NCI-H82 treated with DMSO at 0.1 percent for 48 hours (cell line): Measurements from ENCODE around the gene COQ4.
"Not testable (repeated sequence)": the region's sequence is repeated elsewhere in the genome, so short reads cannot be mapped to it uniquely, and the experiment has no call there.

ENCODE experiments used
- DNase-seq: peaks from one replicate; lab custom pipeline; 2025; ENCODE audit not compliant: unreplicated experiment; lab: John Stamatoyannopoulos, UW

Gene COQ4

DNA sequence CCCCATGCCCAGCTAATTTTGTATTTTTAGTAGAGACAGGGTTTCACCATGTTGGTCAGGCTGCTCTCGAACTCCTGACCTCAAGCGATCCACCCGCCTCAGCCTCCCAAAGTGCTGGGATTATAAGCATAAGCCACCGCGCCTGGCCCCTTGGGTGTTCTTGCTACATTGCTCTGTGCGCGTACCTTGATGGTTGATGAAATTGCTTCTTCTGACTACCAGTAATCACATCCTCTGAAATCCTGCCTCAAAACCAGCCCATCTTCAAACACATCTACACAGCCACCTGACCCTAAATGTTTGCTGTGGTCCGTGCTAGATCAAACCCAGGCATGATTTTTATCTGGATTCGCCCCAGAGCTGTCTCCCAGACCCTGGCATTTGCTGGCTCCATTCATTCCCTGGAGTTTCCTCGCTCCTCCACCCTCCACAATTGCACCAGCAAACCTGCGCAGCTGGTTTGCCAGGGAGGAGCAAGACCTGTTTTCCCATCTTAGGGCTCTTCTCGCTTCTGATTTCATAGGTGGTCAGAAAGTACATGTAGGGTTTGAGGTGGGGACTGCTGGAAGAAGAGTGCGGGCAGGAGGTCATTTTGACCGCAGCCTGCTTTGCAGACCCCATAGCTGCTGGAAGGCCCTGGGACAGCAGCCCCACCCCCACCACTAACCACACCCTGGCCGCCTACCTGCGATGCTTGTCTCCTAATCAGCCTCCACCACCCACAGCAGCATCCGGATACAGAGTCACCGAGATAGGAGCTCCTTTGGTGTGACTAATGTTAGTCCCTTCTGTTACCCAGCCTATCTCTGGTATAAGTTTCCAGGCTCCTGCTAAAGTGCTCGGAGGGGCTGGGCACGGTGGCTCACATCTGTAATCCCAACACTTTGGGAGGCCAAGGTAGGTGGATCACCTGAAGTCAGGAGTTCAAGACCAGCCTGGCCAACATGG lies 23.8 kb upstream of the COQ4 start:
- no peak for DNase-seq

DNA sequence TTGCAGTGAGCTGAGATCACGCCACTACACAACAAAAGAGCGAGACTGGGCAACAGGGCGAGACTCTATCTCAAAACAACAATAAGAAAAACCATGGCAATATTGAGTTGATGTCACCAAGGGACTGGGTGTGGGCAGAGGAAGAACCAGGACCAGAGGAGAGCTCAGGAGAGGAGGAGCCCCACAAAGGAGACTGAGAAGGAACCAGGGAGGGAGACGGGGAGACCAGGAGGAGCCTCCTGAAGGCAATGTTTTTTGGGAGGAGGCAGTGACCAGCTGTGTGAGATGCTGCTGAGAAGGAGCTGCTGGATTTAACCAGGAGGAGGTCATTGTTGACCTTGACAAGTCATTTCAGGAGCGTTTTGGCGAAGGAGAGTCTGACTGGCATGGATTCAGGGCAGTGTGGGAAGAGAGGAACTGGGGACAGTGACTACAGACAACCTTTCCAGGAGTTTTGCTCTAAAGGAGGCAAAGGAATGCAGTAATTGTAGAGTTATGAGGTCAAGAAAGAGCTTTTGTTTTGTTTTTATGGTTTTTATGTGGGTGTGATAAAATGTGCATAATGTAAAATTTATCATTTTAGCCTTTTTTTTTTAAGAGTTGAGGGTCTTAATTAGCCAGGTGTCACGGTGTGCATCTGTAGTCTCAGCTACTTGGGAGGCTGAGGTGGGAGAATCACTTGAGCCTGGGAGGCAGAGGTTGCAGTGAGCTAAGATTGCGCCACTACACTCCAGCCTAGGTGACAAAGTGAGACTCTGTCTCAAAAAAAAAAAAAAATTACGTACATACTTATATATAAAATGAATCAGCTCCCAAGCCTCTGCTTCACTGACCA lies 18.3 kb upstream of the COQ4 start:
- no peak for DNase-seq

DNA sequence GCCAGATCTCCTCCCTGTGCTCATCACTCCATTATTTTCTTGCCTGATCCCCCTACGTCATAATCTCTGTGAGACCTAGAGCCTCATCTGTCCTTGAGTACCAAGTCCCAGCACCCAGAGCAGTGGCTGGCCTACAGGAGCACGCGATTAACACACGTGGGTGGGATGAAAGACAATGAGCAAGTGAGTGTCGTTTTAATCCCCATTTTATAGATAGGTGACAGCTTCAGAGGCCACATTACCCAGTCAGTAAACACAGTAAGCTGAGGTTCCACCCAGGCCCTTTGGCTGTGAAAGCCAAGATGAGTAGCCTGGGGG lies 17.7 kb upstream of the COQ4 start:
- DNase-seq, result peak; percentile 95

DNA sequence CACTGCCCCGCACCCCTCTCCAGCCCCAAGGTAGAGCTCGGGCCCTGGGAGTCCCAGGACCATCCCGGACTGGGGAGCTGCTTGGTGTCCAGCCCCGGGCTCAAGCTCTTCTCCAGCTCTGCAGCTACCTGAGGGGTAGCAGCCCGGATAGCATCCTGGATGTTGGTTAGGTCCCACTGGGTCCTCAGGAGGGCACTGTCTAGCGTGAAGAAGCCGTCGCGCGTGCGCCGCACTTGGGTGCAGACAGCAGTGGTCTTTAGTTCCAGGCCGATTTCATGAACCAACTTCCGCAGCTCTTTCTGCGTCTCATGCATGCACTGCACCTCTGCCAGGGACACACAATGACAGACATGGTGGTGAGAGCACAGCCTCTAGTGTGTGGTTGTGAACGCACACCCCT lies 13.1 kb upstream of the COQ4 start:
- DNase-seq, result no peak

DNA sequence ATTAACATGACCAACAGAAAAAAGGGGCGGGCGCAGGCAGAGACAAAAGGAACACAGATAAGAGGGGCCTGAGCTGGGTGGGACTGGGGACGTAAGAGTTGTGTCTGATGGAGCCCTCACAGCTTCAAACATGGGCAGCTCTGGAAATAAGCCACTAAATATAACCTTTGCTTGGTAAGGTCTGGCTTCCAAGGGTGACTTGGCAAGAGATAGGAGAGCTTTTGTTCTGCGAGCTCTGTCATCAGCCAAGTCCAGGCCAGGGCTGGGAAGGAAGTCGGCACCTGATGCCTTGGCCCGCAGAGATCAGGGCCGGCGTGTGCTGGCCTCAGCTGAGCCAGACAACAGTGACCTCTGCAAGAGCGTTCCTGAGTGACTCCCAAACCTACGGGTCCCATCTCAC lies 12.2 kb upstream of the COQ4 start:
- no peak for DNase-seq

DNA sequence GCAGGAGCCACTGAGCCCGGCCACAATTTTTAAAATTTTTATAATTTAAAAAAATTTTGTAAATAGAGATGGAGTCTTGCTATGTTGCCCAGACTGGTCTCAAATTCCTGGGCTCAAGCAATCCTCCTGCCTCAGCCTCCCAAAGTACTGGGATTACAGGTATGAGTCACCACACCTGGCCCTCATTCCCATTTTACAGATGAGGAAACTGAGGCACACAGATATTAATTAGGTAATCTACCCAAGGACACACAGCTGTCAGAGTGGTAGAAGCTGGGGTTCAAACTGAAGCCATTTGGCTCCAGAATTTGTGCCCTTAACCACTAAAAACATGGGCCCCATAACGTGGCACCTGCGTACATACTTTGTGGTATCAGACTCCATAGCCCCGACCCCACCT lies 7.9 kb upstream of the COQ4 start:
- no peak for DNase-seq

DNA sequence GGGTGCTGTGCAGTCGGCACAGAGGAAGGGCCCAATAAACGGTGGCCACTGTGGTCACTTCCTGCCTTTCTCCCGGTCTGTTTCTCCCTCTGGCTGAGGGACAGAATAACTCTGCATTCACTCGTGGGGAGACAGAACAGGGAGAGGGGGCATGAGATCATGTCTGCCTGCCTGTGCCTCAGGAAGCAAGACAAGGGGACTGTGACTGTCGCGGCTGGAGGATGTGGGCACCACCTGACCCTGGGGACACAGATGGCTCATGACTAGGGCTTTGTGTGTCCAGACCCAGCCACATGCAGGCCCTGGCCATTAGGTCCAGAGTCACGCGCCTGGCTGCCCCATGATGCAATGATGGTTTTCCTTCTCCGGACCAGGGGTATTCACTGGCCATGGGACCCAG lies 6.2 kb upstream of the COQ4 start:
- DNase-seq, result no peak

DNA sequence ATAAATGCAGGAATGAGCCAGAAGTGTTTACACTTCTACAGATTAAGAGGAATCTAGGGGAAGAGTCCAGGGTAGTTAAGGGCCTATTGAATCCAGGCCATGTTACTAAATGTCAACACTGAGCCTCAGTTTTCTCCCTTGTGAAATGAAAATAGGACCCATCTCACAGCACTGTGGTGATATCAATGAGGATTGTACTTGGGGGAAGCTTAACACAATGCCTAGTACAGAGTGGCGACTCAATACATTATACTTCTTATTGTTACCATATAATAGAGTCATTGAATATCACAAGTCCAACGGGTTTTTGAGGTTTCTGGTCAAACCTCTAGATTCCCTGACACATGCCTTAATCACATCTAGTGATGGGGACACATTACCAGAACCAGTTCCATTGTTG lies 5.0 kb upstream of the COQ4 start:
- DNase-seq, result no peak

DNA sequence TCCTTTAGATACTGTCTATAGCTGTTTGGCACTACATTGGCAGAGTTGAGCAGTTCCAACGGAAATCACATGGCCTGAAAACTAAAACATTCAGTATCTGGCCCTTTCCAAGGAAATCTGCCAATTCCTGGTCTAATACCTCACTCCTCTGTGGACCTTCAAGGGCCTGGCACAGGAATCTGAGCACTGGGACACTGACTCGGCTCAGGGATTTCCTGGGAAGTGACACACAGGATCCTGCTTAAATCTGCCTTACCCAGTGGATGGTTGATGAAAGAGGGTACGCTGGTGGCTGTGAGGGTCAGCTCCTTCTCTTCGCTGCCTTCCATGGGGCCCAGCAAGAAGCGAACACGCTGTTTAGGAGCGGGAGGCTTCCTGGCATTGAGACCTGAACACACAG lies 1.3 kb upstream of the COQ4 start:
- DNase-seq, result no peak

DNA sequence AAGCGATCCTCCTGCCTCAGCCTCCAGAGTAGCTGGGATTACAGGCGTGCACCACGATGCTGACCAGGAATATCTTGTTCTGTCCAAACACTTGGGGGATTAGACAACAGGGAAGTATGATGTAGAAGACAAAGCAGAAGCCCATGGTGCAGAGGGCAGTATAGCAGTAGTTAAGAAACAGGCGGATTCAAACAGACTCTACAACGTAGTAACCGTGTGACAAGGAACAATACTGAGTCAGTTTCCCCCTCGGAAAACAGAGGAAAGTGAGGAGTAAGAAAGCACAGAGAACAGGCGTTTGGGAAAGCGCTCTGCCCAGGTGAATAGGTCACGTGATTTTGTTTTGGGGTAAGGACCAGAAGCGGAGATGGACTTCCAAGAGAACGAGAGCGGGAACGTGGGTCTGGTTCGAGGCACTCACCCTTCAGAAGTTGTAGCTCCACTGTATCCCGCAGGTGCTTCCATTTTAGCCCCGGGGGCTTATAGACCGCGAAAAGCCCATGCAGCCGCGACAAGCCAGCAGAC lies 698 bp upstream of the COQ4 start:
- peak; percentile 70 for DNase-seq

DNA sequence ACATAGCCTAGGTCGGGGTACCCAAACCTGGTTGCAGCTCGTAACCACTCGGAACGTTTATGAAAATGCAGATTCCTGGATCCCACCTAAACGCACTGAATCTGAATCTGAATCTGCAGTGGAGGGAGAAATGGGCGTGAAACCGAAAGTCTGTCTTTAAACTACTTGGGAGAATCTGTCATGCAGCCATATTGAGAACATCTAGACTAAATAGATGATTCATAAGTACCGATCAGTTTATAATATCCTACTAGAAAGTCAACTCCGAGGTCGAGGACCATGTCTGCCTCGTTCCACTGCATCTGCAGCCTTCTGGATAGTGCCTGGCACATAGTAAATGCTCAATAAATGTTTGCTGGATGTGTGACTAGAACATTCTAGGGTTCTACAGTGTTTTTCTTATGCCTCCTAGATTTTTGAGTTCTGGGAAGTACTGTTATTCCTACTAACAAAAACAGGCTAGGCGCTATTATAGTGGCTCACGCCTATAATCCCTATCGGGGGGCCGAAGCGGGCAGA lies 632 bp downstream of the COQ4 start:
- no peak for DNase-seq

DNA sequence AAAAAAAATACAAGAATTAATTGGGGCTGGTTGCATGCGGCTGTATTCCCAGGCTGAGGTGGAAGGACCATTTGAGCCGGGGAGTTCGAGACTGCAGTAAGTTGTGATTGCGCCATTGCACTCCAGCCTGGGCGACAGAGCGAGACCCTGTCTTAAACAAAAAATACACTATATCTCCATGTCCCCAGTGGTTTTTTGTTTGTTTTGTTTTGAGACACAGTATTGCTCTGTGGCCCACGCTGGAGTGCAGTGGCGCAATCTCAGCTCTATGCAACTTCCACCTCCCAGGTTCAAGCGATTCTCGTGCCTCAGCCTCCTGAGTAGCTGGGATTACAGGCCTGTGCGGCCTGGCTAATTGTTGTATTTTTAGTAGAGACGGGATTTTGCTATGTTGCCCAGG lies 1.2 kb downstream of the COQ4 start:
- no peak for DNase-seq

DNA sequence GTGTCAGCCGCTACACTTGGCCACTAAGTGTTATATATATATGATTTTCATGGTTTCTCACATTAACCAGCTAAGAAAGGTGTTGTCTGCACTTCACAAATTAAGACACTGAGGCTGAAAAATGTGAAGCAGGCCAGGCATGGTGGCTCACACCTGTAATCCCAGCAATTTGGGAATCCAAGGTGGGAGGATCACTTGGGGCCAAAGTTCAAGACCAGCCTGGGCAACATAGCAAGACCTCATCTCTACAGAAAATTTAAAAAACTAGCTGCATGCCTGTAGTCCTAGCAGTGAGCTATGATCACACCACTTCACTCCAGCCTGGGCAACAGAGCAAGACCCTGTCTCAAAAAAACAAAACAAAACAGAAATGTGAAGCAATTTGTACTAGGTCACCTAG lies 1.8 kb downstream of the COQ4 start:
- no peak for DNase-seq

DNA sequence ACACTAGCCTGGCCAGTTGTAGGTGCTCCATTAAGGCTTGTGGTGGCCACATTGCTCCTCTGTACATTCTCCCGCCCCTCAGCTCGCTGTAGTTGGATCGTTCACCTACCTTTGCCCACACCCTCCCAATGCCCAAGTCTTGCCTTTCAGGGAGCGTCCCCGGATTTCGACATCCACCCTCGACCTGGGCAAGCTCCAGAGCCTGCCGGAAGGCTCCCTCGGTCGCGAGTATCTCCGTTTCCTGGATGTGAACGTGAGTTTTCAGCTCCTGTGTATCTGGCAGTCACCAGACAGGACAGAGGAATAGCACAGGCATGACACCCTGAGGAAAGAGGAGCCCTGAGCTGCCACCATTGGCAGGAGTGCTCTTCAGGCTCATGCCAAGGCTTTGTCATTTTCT lies 3.0 kb downstream of the COQ4 start:
- no peak for DNase-seq

DNA sequence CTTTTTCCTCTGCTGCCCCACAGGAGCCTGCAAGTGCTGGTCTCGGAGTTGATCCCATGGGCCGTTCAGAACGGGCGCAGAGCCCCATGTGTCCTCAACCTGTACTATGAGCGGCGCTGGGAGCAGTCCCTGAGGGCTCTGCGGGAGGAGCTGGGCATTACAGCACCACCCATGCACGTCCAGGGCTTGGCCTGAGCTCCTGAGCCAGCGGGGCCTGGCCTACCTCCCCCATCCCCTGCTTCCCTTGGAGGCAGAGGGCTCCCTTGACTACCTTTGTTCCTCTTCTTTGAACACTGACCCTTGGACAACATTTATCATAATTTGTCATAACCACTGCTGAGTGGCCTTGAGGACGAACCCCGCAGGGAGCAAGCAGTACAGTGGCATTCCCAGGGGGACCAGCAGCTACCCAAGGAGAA lies 10.8 kb downstream of the COQ4 start:
- no peak for DNase-seq

DNA sequence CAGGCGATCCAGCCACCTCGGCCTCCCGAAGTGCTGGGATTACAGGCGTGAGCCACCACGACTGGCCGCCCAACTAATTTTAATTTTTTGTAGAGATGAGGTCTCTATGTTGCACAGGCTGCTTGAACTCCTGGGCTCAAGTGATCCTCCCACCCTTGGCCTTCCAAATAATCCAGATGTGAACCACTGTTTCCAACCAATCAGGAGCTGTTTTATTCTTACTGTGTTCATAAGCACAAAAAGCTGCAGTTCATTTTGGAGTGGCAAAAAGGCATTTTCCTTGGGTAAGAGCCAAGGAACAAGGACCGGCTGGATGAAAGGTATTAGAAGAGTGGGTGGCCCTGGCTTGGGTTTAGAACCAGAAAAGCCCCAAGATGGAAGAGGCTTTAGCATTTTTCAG lies 12.5 kb downstream of the COQ4 start:
- DNase-seq, result no peak

DNA sequence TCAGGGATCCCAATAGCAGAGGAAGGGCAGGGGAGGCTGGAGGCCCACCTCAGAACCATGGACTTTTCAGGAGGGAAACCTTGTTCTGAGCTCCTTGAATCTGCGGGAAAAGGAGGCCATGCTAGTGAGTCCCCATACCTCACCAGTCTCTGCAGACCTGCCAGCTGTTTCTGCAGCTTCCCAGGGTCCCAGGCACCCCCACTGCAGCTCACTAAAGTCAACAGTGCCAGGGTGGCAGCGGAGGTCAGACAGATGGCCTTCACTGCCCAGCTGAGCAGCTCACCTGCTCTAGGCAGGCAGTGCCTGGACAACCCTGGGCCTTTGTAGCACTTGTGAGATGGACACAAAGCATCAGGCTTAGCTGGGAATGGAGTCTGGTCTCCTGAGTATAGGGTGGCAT lies 13.3 kb downstream of the COQ4 start:
- no peak for DNase-seq

DNA sequence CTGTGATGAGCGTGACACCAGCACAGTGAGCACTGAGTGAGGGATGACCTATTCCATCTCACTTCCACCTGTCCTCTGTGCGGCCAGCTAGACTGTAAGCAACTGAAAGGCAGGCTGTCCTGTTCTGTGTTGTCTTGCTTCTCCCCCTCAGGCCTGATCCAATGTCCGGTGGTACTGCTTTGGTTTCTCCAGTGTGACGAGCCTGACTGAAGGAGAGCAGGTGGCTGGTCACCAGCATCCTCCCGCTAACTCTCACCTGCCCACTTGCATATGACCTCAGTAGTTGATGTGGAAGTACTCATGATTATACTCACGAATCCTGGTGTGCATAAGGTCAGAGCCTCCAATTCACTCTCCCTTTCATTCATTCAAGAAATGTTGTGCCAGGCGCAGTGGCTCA lies 15.3 kb downstream of the COQ4 start:
- no peak for DNase-seq

DNA sequence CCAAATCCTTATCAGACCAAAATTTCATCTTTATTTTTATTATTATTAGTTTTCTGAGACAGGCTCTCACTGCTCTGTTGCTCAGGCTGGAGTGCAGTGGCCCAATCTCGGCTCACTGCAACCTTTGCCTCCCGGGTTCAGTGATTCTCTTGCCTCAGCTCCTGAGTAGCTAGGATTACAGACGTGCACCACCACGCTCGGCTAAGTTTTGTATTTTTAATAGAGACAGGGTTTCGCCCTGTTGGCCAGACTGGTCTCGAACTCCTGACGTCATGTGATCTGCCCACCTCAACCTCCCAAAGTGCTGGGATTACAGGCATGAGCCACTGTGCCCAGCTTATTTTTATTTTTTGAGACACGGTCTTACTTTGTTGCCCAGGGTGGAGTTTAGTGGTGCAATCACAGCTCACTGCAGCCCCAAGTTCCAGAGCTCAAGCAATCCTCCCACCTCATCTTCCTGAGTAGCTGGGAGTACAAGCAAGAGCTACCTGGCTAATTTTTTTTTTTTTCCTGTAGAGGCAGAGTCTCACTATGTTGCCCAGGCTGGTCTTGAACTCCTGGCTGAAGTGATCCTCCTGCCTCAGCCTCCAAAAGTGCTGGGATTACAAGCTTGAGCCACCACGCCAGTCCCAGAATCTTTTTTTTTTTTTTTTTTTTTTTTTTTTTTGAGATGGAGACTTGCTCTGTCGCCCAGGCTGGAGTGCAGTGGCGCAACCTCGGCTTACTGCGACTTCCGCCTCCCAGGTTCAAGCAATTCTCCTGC lies 16.4 kb downstream of the COQ4 start:
- DNase-seq, result not testable (repeated sequence)

DNA sequence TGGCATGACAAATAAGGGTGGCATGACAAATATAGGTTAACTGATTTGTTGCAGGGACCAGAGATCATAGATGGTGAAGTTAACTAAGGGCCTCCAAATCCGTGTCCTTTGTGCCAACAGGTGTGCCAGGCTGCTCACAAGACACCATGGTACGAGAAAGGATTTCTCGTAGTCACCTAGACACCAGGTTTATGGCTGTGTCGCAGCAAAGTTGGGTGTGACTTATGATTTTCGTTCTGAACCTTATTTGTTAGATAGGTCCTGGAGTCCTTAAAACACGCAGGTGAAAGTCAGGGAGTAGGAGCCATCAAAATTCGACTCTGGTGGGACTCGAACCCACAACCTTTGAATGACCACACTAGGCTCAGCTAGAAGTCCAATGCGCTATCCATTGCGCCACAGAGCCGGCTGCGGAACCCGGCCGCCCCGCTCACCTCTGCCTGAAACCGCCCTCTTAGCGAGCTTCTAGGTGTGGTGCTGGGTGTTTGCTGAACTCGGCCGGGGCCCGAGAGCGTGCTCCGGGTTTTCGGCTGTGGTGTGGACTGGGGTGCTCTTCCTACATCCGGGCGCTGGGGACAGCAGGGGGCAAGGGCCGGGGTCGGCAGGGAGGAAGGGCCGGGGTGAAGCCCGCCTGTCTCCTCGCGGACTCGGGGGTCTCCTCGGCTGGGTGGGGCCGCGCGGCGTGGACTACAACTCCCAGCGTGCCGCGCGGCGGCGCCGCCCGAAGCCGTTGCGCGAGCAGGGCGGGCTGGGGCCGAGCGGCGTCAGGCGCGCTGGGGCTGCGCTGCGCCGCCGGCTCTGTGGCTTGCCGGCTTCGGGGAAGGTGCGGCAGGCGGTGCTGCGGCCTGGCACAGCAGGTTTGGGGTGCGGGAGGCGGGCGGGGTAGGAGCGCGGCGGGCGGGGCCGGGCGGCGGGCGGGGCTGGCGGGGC lies 17.4 kb downstream of the COQ4 start, which contains the start of gene SLC27A4:
Gene SLC27A4, plus strand, starts transcription at position 767 of the 930 bp plus-strand sequence. CDS start 2,606 bp downstream, outside the sequence.
- peak; percentile 25 for DNase-seq
